ENCODE results near the gene OR1A1. TPM values are rescaled to one million over a fixed set of nuclear protein-coding genes. Genes with fewer than 3 reads are reported as not detected.
A peak's percentile ranks its signal among the peaks of the same experiment; 100 is the strongest.

OR1A1 gene
- total RNA-seq, 2 donors from 2014 or later = not detected

DNA sequence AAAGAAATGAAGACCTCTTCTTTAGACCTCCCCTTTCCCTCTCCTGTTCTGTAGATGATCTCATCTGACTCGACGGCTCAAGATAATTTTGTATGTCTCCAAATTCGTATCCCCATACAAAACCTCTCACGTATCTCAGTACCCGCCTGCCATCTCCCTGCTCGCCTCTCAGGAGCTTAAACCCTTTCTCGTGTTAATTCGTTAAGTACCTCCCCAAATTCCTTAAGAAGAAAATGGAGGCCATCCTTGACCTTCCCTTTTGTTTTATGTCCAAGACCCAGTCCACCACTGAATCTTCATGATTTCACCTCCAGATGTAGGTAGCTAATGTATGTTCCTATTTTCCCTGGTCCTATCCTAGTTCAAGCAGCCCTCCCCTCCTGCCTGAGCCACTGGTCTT is 49.1 kb downstream of the OR1A1 start:
- Mint-ChIP-seq H3K36me3 (ENCODE audit: low read depth) (peaks cover 6% of the 10 kb centered on the region), H3K27me3 (ENCODE audit: insufficient read depth) (no peaks in the 10 kb centered on the region), H3K9me3 (peaks cover 76% of the 10 kb centered on the region), H3K4me1 (no peaks in the 10 kb centered on the region), H3K4me3 (no peak overlapping the region), H3K27ac (no peak overlapping the region)
- Histone ChIP-seq H3K4me3 (ENCODE audit: low read length) (no peak overlapping the region), H3K4me1 (ENCODE audit: control insufficient read depth, insufficient read depth, low read length) (no peaks in the 10 kb centered on the region), H3K27me3 (ENCODE audit: control insufficient read depth, insufficient read depth, low read length, poor library complexity, severe bottlenecking) (no peaks in the 10 kb centered on the region), H3K27ac (ENCODE audit: low read depth, low read length) (no peak overlapping the region), H3K36me3 (ENCODE audit: control insufficient read depth, insufficient read depth, low read length) (no peaks in the 10 kb centered on the region), H3K9ac (ENCODE audit: extremely low read depth, low read length, poor library complexity, severe bottlenecking) (no peak overlapping the region), H3K9me3 (ENCODE audit: control insufficient read depth, low read length) (peaks cover 28% of the 10 kb centered on the region)
- TF ChIP-seq, protein P1, sequence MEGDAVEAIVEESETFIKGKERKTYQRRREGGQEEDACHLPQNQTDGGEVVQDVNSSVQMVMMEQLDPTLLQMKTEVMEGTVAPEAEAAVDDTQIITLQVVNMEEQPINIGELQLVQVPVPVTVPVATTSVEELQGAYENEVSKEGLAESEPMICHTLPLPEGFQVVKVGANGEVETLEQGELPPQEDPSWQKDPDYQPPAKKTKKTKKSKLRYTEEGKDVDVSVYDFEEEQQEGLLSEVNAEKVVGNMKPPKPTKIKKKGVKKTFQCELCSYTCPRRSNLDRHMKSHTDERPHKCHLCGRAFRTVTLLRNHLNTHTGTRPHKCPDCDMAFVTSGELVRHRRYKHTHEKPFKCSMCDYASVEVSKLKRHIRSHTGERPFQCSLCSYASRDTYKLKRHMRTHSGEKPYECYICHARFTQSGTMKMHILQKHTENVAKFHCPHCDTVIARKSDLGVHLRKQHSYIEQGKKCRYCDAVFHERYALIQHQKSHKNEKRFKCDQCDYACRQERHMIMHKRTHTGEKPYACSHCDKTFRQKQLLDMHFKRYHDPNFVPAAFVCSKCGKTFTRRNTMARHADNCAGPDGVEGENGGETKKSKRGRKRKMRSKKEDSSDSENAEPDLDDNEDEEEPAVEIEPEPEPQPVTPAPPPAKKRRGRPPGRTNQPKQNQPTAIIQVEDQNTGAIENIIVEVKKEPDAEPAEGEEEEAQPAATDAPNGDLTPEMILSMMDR (conservative IDR thresholded peaks at IDR 0.05) = no peak
- 75% methylated on average over 6 to 8 of the region's 8 CpGs for WGBS, 2 experiments (ENCODE audit: insufficient coverage in 1 of 2, insufficient read length in 1 of 2)
- peak; percentile 53 for DNase-seq

DNA sequence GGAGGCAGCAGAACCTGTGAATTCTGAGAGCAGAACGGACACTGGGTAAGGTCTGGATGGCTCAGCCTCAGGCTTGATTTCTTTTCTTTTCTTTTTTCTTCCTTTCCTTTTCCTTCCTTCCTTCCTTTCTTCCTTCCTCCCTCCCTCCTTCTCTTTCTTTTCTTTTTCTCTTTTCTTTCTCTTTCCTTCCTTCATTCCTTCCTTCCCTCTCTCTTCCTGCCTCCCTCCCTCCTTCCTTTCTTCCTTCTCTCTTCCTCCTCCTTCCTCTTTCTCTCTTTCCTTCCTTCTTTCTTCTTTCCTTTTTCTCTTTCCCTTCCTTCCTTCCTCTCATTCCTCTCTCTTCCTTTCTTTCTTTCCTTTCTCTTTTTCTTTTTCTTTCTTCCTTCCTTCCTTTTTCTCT is 52.7 kb downstream of the OR1A1 start:
- 47% methylated on average over 1 of the region's 1 CpG; no CpG with 5 or more reads in 1 of the 2 experiments for WGBS, 2 experiments (ENCODE audit: insufficient coverage in 1 of 2, insufficient read length in 1 of 2)
- H3K4me3 Mint-ChIP-seq = no peak overlapping the region
- no peak overlapping the region for H3K27ac Mint-ChIP-seq
- peaks cover 28% of the 10 kb centered on the region for H3K9me3 ChIP-seq (ENCODE audit: control insufficient read depth, low read length)
- H3K4me1 ChIP-seq (ENCODE audit: control insufficient read depth, insufficient read depth, low read length) = no peaks in the 10 kb centered on the region
- H3K27me3 Mint-ChIP-seq (ENCODE audit: insufficient read depth) = no peaks in the 10 kb centered on the region
- H3K4me3 ChIP-seq (ENCODE audit: low read length) = no peak overlapping the region
- no peaks in the 10 kb centered on the region for H3K27me3 ChIP-seq (ENCODE audit: control insufficient read depth, insufficient read depth, low read length, poor library complexity, severe bottlenecking)
- TF ChIP-seq, protein P1 (conservative IDR thresholded peaks at IDR 0.05) = no peak
- H3K9me3 Mint-ChIP-seq = peaks cover 70% of the 10 kb centered on the region
- no peak for DNase-seq
- no peaks in the 10 kb centered on the region for H3K4me1 Mint-ChIP-seq
- no peaks in the 10 kb centered on the region for H3K36me3 ChIP-seq (ENCODE audit: control insufficient read depth, insufficient read depth, low read length)
- H3K36me3 Mint-ChIP-seq (ENCODE audit: low read depth) = peaks cover 6% of the 10 kb centered on the region
- H3K27ac ChIP-seq (ENCODE audit: low read depth, low read length) = no peak overlapping the region
- H3K9ac ChIP-seq (ENCODE audit: extremely low read depth, low read length, poor library complexity, severe bottlenecking) = no peak overlapping the region

DNA sequence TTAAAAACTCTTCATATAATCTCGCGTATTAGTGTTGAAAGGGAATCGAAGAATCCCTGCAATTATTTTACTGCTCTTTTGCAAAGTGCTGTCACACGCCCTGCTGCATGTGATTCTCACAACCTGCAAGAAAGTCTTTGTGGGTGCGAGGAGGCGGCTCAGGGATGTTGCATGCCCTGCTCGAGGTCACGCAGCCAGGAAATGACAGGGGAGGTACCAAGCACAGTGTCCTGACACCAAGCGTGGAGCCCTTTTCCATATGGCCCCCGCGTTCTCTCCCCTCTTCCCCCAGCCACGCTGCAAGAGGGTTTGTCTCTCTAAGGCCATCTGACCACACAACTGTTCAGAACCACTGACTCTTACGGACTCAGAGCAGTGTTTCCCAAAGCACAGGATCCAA is 53.1 kb downstream of the OR1A1 start:
- no peak overlapping the region for H3K9ac ChIP-seq (ENCODE audit: extremely low read depth, low read length, poor library complexity, severe bottlenecking)
- TF ChIP-seq, protein P1 (conservative IDR thresholded peaks at IDR 0.05) = no peak
- no peaks in the 10 kb centered on the region for H3K36me3 ChIP-seq (ENCODE audit: control insufficient read depth, insufficient read depth, low read length)
- Mint-ChIP-seq H3K4me3 (no peak overlapping the region), H3K4me1 (no peaks in the 10 kb centered on the region), H3K27me3 (ENCODE audit: insufficient read depth) (no peaks in the 10 kb centered on the region), H3K9me3 (peaks cover 69% of the 10 kb centered on the region), H3K36me3 (ENCODE audit: low read depth) (peaks cover 6% of the 10 kb centered on the region), H3K27ac (no peak overlapping the region)
- H3K9me3 ChIP-seq (ENCODE audit: control insufficient read depth, low read length) = peaks cover 28% of the 10 kb centered on the region
- H3K4me1 ChIP-seq (ENCODE audit: control insufficient read depth, insufficient read depth, low read length) = no peaks in the 10 kb centered on the region
- no peak for DNase-seq
- no peak overlapping the region for H3K27ac ChIP-seq (ENCODE audit: low read depth, low read length)
- no peaks in the 10 kb centered on the region for H3K27me3 ChIP-seq (ENCODE audit: control insufficient read depth, insufficient read depth, low read length, poor library complexity, severe bottlenecking)
- H3K4me3 ChIP-seq (ENCODE audit: low read length) = no peak overlapping the region
- WGBS, 2 experiments (ENCODE audit: insufficient coverage in 1 of 2, insufficient read length in 1 of 2) = 76 to 93% methylated on average over 7 to 13 of the region's 13 CpGs

Other genes with a start within 250 kb of the OR1A1 start
- not detected for gene OR1D5, start 144.1 kb upstream of the OR1A1 start, total RNA-seq
- not detected for gene OR1D2, start 103.2 kb upstream of the OR1A1 start, total RNA-seq
- not detected for gene OR1G1, start 80.1 kb upstream of the OR1A1 start, total RNA-seq
- gene OR1A2, start 10.1 kb upstream of the OR1A1 start, total RNA-seq = not detected
- gene OR3A1, start 90.7 kb downstream of the OR1A1 start, total RNA-seq = not detected
- gene OR3A2, start 178.6 kb downstream of the OR1A1 start, total RNA-seq = not detected
- not detected for gene OR1E1, start 190.7 kb downstream of the OR1A1 start, total RNA-seq
- gene OR3A3, start 203.7 kb downstream of the OR1A1 start, total RNA-seq = not detected
- not detected for gene OR1E2, start 226.2 kb downstream of the OR1A1 start, total RNA-seq

Measured in endodermal cell (in vitro differentiated cells).